Suprapubic skin (tissue), 4 donors: ENCODE measurements around the gene MCC. TPM values are rescaled to one million over a fixed set of nuclear protein-coding genes. Genes with fewer than 3 reads are reported as not detected.

ENCODE experiments used
- DNase-seq, 2 donors: peaks; one replicate each; pipeline ENCODE4 v3.0.0-alpha.2; 2019; ENCODE audit warnings: low spot score in 2 of 2
- H3K27ac ChIP-seq: fragments of 200-600 bp; sonication (generic); one replicate; pipeline ENCODE4 v1.5.1; 2019
- H3K27me3 ChIP-seq: fragments of 200-600 bp; sonication (generic); one replicate; pipeline ENCODE4 v1.5.1; 2019
- H3K36me3 ChIP-seq: fragments of 200-600 bp; sonication (generic); one replicate; pipeline ENCODE4 v1.5.1; 2019
- H3K4me1 ChIP-seq: fragments of 200-600 bp; sonication (generic); one replicate; pipeline ENCODE4 v1.5.1; 2019
- H3K4me3 ChIP-seq: fragments of 200-600 bp; sonication (generic); one replicate; pipeline ENCODE4 v1.5.1; 2019; ENCODE audit warnings: mild to moderate bottlenecking
- H3K9me3 ChIP-seq: fragments of 200-600 bp; sonication (generic); one replicate; pipeline ENCODE4 v1.5.1; 2019
- CTCF ChIP-seq, 2 donors: fragments of 200-600 bp in 1 of 2; fragments of 450-650 bp in 1 of 2; sonication (generic) in 1 of 2; IDR thresholded peaks; one replicate each; pipeline ENCODE4 v1.5.1; 2016 to 2019; ENCODE audit warnings: antibody characterized with exemption in 2 of 2, mild to moderate bottlenecking in 1 of 2, moderate library complexity in 1 of 2
- EP300 ChIP-seq: sonication (generic); formaldehyde crosslinking; IDR thresholded peaks from one replicate; pipeline ENCODE4 v1.6.1; 2017; ENCODE audit warnings: antibody characterized with exemption
- POLR2A ChIP-seq, 2 donors: fragments of 450-650 bp; IDR thresholded peaks; one replicate each; pipeline ENCODE4 v1.6.1; 2017; ENCODE audit warnings: antibody characterized with exemption in 2 of 2, mild to moderate bottlenecking in 2 of 2, moderate library complexity in 2 of 2
- POLR2AphosphoS5 ChIP-seq, 3 donors: sonication (generic); formaldehyde crosslinking; IDR thresholded peaks; one replicate each; pipeline ENCODE4 v1.6.1; 2017; ENCODE audit warnings: antibody characterized with exemption in 3 of 3
- WGBS: methylation state at CpG from one replicate; pipeline ENCODE4 v1.1.5; 2018; 5-methylcytosine and 5-hydroxymethylcytosine counted together
- total RNA-seq, 4 donors: library from RNA; depleted of rRNA; stranded (reverse); fragments of >200 nt; gene quantifications; one replicate each; pipeline ENCODE4 v1.1.0, GENCODE V29; 2016

MCC gene
- 100 to 1,000 TPM in 1 of 4 donors, 10 to 100 TPM in 3; 67.7 to 105 (median 86.6) TPM for total RNA-seq

GRCh38 chr5:113487781-113488644 is at the start of gene MCC:
Gene MCC, minus strand, starts transcription at chr5:113488453.
- Histone ChIP-seq H3K4me3 (peak within 1 kb of the TSS; percentile 70), H3K36me3 (no peaks in the 10 kb centered on the region), H3K27me3 (peaks cover 11% of the 10 kb centered on the region), H3K9me3 (no peaks in the 10 kb centered on the region), H3K27ac (peak within 1 kb of the TSS; percentile 58), H3K4me1 (peaks cover 27% of the 10 kb centered on the region)
- WGBS: 2% methylated on average over 42 of the region's 86 CpGs
- TF ChIP-seq POLR2AphosphoS5 (IDR thresholded peaks at IDR 0.05): no peak
- TF ChIP-seq CTCF (IDR thresholded peaks at IDR 0.05): no peak
- TF ChIP-seq POLR2A (IDR thresholded peaks at IDR 0.05): no peak
- TF ChIP-seq EP300: no peak
- DNase-seq: peak; percentile 83 to 84

DNA sequence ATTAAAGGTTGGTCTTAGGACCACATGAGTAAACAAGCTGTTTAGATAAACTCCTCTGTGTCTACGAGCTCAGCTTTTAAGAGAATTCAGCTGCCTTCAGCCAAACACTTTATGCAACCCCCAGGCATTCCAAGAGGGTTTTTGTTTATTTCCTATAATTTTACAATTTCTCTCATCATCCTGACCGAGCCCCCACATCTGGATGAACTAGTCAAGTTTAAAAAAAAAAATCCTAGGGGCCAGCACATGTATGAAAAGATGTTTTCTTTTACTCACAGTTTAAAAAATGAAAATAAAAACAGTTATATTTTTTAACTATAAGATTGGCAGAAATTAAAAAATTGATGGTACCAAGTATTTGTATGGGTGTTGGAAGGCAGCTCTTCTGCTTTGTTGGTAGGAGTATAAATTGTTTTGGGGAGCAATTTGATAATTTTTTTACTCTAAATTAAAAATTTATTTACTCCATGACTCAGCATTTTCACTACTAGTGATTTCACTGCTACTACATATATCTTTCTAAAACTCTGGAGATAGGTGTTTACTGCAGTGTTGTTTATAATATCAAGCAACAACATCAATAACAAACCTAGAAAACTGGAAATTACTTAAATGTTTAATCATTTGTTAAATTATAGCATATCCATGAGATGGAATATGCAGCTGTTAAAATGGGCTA is 43.4 kb upstream of the MCC start:
- Histone ChIP-seq H3K27me3 (no peaks in the 10 kb centered on the region), H3K27ac (no peak overlapping the region), H3K4me3 (no peak overlapping the region), H3K4me1 (no peaks in the 10 kb centered on the region), H3K9me3 (peaks cover 7% of the 10 kb centered on the region), H3K36me3 (peaks cover 33% of the 10 kb centered on the region)
- TF ChIP-seq EP300: no peak
- no peak for TF ChIP-seq POLR2AphosphoS5 (IDR thresholded peaks at IDR 0.05)
- no peak for TF ChIP-seq CTCF (IDR thresholded peaks at IDR 0.05)
- TF ChIP-seq POLR2A (IDR thresholded peaks at IDR 0.05): no peak
- 95% methylated on average over 2 of the region's 2 CpGs for WGBS
- DNase-seq: no peak

- WGBS: 93% methylated on average over 5 of the region's 5 CpGs
- H3K36me3 ChIP-seq: peaks cover 11% of the 10 kb centered on the region
- H3K27ac ChIP-seq: no peak overlapping the region
- H3K4me3 ChIP-seq: no peak overlapping the region
- no peaks in the 10 kb centered on the region for H3K27me3 ChIP-seq
- no peak for DNase-seq
- TF ChIP-seq CTCF (IDR thresholded peaks at IDR 0.05) (no peak), POLR2AphosphoS5 (IDR thresholded peaks at IDR 0.05) (no peak), POLR2A (IDR thresholded peaks at IDR 0.05) (no peak), EP300 (no peak)
- peaks cover 7% of the 10 kb centered on the region for H3K9me3 ChIP-seq
- peaks cover 10% of the 10 kb centered on the region for H3K4me1 ChIP-seq
Observed at GRCh38 chr5:113527746-113528145, 39.5 kb upstream of the MCC start.

DNA sequence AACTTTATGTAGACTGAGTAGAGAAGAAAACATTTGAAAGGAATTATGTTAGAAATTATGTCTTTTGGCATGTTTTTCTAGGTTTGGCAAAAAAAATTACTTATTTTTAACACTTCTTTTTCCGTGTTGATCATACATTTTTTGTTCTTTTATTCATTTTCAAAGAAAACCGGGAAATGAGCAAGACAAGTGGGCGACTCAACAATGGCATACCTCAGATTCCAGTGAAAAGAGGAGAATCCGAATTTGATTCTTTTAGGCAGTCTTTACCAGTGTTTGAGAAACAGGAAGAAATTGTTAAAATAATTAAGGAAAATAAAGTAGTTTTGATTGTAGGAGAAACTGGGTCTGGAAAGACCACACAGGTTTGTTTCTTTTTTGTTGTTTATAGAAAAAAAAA is 38.2 kb upstream of the MCC start:
- H3K27ac ChIP-seq: no peak overlapping the region
- peaks cover 11% of the 10 kb centered on the region for H3K36me3 ChIP-seq
- no peak for DNase-seq
- H3K4me3 ChIP-seq: no peak overlapping the region
- H3K27me3 ChIP-seq: no peaks in the 10 kb centered on the region
- H3K4me1 ChIP-seq: peaks cover 10% of the 10 kb centered on the region
- TF ChIP-seq CTCF (IDR thresholded peaks at IDR 0.05) (no peak), POLR2AphosphoS5 (IDR thresholded peaks at IDR 0.05) (no peak), EP300 (no peak), POLR2A (IDR thresholded peaks at IDR 0.05) (no peak)
- WGBS: 83% methylated on average over 4 of the region's 4 CpGs
- H3K9me3 ChIP-seq: peaks cover 6% of the 10 kb centered on the region

- DNase-seq: no peak
- Histone ChIP-seq H3K27ac (no peak overlapping the region), H3K36me3 (peaks cover 4% of the 10 kb centered on the region), H3K4me1 (peaks cover 10% of the 10 kb centered on the region), H3K9me3 (no peaks in the 10 kb centered on the region), H3K27me3 (no peaks in the 10 kb centered on the region), H3K4me3 (no peak overlapping the region)
- TF ChIP-seq POLR2A (IDR thresholded peaks at IDR 0.05): no peak
- TF ChIP-seq POLR2AphosphoS5 (IDR thresholded peaks at IDR 0.05): no peak
- TF ChIP-seq EP300: no peak
- no peak for TF ChIP-seq CTCF (IDR thresholded peaks at IDR 0.05)
- 64% methylated on average over 2 of the region's 2 CpGs for WGBS
Observed at GRCh38 chr5:113524927-113525326, 36.7 kb upstream of the MCC start.
